ENCODE measurements around the gene GSTO2.

DNA sequence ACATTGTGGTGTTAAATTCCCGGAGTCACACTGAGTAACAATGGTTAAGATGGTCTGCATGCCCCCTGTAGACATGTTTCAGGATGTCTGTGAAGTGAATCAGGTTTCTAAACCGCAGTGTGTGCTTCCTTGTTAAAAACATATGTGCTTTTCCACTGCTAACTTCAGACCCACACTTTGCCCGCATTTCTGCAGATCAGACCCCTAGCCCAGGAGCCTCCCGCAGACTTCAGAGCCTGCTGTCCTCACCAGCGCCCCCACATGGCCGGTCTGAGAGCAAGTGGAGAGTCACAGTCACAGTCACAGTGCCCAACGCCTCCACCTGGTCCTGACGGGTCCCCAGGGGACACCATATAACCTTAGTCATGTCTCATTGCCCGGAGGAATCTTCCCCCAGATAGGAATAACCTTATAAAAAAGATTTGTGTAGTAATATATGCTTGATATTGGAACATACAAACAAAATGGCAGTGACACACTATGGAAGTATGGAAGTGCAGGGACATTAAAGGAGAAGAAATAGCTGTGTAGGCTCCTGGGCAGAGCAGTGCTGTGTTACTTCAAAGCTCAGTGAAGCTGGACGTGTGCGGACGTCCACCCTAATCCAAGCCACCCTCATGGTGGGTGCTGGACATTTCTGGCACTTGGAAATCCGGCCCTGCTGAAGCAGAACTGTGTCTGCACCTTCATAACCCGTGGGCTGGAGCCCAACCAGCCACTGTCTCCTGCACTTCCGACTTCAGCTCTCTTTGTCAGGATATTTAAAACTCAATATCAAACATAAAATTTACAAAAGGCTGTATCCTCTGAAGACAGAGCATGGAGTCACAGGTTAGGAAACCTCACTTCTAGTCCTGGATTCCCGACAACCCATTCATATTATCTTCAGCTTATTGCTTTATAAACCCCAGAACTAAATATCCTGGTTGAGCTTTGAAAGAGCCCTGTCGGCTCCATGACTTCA, 29.0 kb downstream of the GSTO2 start:
- TF ChIP-seq, protein P1, sequence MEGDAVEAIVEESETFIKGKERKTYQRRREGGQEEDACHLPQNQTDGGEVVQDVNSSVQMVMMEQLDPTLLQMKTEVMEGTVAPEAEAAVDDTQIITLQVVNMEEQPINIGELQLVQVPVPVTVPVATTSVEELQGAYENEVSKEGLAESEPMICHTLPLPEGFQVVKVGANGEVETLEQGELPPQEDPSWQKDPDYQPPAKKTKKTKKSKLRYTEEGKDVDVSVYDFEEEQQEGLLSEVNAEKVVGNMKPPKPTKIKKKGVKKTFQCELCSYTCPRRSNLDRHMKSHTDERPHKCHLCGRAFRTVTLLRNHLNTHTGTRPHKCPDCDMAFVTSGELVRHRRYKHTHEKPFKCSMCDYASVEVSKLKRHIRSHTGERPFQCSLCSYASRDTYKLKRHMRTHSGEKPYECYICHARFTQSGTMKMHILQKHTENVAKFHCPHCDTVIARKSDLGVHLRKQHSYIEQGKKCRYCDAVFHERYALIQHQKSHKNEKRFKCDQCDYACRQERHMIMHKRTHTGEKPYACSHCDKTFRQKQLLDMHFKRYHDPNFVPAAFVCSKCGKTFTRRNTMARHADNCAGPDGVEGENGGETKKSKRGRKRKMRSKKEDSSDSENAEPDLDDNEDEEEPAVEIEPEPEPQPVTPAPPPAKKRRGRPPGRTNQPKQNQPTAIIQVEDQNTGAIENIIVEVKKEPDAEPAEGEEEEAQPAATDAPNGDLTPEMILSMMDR (conservative IDR thresholded peaks at IDR 0.05), result peak; percentile 48
- TF ChIP-seq ZFX (IDR thresholded peaks at IDR 0.05), result no peak
